Fibroblast of skin of scalp (primary cell): Measurements from ENCODE around the gene KLF11.

Source experiments
- DNase-seq: peaks from one replicate; pipeline ENCODE4 v3.0.0-alpha.2; 2013

Gene KLF11

DNA sequence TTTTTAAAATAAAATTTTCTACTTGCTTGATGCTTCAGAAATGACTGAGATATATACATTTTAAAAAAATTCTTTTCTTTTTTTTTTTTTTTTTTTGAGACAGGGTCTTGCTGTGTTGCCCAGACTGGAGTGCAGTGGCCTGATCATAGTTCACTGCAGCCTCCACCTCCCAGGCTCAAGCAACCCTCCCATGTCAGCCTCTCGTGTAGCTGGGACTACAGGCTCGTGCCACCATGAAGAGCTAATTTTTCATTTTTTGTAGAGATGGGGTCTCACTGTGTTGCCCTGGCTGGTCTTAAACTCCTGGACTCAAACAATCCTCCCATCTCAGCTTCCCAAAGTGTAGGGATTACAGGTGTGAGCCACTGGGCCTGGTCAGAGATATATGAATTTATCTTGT lies 24.0 kb downstream of the KLF11 start:
- no peak for DNase-seq

DNA sequence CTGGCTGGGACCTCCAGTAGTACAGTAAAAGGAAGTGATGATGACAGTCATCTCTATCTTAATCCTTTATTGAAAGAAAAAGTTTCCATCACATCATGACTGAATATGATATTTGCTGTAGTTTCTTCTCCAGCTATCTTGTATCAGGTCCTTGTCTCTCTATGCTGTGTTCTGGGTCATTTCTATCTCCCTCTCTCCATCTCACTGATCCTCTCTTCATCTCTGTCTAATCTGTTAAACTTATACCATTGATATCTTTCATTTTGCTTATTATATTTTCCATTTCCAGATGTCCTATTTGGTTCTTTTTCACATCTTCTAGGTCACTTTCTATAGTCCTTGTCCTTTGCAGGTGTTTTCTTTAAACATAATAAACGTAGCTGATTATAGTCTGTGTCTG lies 24.5 kb downstream of the KLF11 start:
- no peak for DNase-seq

DNA sequence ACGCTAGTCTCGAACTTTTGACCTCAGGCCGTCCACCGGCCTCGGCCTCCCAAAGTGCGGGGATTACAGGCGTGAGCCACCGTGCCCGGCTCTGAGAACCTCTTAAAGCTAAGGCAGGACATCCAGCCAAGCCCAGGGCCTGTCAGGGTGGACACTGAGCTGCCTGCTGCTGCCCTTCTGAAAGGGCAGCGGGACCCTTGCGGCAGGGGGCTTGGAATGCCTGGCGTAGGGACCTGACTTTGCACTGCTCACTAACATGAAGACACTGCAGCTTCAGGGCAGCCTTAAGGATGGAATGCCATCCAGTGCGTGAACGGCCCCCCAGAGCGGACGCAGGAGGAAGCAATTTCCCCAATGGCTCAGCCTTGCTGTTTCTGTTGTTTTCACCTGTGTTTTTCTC lies 27.8 kb downstream of the KLF11 start:
- no peak for DNase-seq

DNA sequence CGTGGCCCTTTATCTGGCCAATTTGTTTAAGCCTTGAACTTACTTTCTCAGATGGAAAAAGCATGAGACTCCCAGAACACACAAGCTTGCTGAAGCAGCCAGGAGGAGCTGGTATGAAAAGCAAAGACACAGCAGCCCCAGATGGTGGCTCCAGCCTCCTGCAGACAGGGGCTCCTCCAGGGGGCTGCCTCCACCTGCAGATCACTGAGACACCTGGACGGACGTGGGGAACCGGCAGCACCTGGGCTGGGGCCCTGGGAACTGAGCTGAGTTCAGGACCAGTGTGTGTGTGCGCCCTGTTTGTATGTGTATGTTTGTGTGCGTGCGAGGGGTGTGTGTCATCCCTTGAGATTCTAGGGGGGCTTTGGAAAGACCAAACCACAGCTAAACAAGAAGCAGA lies 28.2 kb downstream of the KLF11 start:
- DNase-seq, result no peak

DNA sequence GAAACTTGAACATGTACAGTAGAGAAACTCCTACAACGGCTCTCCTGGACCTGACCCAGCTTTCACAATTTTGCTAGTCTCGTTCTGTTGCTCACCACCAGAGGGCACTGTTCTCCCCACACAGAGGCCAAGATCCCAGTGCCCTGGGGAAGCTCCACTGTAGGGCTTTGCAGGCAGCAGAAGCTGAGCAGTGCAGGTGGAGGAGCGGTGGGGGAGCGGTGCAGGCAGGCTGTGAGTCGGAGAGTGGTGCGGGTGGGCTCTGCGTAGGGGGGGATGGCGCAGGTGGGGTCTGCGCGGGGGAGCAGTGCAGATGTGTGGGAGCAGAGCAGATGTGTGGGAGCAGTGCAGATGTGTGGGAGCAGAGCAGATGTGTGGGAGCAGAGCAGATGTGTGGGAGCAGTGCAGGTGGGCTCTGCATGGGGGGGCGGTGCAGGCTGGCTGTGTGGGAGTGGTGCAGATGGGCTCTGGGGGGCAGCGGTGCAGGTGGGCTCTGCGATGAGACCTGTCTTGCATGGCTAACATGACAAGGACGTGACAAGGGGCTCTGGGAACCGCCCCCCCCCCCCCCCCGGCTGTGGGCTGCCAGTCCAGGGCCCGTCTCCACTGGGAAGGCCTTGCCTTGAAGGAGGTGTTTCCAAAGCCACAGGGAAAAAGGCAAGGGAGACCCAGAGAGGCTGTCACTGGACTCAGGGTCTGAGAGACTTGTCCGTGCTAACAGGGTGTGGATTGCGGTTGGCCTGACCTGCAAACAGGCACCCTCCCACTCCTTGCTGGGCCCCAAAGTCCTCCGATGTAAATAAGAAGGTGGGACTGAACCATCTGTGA lies 29.5 kb downstream of the KLF11 start:
- DNase-seq, result peak; percentile 83

- DNase-seq, result no peak
Observed at GRCh38 chr2:10073706-10074105, 30.4 kb downstream of the KLF11 start.

- DNase-seq, result no peak
Observed at GRCh38 chr2:10075101-10075500, 31.8 kb downstream of the KLF11 start.

DNA sequence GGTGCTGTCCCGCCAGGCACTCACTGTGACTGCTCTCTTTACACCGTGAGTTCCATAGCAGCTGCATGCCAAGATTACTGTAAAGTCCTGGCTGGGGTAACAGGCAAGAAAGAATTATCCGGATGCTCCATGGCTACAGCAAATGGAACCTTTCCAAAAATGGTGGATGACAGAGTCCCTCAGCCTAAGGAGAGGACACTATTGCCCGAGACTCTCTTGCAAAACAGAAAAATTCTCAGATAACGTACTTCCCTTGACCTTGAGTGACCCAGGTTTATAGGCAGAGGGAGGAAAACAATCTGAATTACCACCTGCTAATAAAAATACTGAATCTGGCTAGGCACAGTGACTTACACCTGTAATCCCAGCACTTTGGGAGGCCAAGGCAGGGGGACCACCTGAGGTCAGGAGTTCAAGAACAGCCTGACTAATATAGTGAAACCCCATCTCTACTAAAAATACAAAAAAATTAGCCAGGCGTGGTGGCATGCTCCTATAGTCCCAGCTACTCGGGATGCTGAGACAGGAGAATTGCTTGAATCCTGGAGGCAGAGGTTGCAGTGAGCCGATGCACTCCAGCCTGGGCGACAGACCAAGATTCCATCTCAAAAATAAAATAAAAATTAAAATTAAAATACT lies 32.3 kb downstream of the KLF11 start:
- no peak for DNase-seq

DNA sequence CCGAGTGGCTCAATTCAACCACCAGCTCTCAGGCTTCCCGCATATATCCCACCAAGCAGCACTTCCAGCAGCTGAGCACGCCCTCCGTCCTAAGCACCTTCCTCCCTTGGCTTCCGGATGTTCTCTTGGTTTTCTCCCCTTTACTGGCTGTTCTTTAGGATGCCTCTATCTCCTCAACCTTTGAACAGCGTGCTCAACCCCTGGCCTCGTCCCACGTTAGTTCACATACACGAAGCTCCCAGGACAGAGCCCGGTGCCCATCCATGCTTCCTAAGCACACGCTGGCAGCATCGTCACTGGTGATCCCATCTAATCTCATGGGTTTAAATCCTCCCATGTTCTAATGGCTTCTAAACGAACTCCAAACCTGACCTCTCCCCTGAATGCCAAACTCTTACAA lies 33.2 kb downstream of the KLF11 start:
- no peak for DNase-seq

DNA sequence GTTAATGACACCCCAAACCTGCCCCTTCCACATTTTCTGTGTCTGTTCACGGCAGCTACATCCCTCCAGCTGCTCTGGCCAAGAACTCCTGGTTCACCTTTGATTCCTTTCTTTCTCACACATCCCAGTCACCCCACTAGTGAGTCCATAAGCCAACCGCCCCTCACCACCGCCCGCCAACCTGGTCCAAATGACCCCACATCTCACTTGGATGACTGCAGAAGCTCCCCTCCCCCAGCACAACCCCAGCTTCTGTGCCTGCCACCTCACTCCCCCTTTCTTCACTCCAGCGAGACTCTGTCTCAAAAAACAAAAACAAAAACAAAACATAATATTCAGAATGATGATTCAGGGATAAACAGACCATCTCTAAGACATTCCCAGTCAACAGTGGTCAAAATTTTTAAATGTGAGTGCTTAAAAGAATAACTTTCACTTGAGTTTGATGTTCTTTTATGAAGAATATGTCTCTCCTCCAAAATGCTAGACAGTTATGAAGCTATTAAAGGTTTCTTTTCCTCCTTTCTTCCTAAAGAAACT lies 33.7 kb downstream of the KLF11 start:
- no peak for DNase-seq

DNA sequence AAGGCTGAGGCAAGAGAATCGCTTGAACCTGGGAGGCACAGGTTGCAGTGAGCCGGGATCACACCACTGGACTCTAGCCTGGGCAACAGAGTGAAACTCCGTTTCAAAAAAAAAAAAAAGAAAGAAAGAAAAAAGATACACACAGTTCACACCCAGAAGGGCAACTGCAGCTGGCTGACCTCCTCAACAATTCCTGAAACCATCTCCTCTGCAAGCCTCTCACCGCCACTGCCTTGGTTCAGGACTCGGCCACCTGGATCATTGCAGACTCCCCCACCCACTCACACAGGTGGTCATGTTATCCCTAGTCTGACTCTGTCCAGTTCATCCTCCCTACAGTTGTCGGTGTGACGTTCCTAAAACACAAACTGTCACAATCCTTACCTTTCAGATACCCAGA lies 34.7 kb downstream of the KLF11 start:
- DNase-seq, result no peak

GRCh38 chr2:10078704-10079265 lies 35.4 kb downstream of the KLF11 start:
- DNase-seq, result no peak

DNA sequence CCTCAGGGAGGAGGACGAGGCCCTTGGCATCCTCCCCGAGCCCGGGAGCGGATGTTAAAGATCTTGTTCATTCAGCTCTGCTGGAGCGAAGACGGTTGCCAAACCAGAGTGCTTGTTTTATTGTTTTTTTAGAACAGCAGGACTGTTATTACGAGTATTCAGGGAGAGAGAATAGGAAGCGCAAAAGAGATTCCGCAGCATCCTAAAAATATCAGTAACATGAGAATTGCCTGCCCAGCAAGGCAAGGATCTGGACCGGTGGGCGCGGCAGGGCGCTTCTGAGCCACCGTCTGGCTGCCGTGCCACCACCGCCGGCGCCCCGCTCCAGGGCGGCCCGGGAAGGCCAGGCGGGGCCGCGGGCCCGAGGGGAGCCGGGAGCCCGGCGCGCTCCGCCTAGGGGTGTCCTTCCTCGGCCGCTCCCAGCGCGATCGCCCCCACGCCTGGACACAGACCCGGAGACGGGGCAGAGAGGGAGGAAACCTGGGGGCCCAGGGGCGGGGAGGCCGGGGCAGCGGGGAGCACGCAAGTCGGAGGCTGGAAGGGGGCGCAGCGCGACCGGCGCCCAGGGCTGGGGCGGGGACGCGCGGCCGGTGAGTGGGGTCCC lies 36.0 kb downstream of the KLF11 start:
- DNase-seq, result peak; percentile 79

GRCh38 chr2:10079870-10080535 lies 36.7 kb downstream of the KLF11 start, which contains the start of gene CYS1:
Gene CYS1 (minus strand): TSS chr2:10080411. CDS start chr2:10080223, 188 bp downstream.
- DNase-seq, result no peak

DNA sequence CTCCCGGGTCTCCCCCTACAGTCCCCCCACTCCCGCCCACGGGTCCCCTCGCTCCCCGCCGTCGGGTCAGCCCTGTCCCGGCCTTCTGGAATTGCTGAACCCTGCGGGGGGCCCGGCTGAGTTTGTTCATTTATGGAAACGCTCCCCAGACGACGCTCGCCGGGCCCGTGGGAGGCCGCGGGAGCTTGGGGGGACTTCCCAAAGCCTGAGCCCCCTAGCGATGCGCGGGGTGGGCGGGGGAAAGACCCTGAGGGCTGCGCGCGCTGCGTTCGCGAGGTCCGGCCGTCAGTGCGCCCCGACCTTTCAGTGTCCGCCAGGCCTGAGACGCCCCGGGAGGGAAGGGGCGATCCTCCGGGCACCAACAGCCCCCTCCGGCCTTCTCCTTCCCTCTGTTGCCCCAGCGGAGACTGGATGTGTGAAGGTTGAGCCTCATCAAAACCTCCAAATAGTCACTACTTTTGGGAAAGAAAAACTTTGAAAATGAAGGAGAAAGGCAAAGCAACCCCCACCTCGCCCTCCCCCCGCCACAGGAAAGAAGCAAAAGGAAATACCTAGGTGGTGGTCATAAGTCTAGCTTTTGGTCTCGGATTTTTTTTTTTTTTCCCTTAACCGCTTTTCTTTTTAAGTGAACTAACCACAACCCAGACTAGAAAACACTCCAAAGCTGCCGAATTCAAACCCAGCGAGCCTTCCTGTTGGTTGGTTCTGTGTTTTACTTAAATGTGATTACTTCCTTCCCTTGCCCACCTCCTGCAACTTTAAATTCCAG lies 37.4 kb downstream of the KLF11 start:
- no peak for DNase-seq

- DNase-seq, result no peak
Observed at GRCh38 chr2:10083046-10083445, 39.7 kb downstream of the KLF11 start.

DNA sequence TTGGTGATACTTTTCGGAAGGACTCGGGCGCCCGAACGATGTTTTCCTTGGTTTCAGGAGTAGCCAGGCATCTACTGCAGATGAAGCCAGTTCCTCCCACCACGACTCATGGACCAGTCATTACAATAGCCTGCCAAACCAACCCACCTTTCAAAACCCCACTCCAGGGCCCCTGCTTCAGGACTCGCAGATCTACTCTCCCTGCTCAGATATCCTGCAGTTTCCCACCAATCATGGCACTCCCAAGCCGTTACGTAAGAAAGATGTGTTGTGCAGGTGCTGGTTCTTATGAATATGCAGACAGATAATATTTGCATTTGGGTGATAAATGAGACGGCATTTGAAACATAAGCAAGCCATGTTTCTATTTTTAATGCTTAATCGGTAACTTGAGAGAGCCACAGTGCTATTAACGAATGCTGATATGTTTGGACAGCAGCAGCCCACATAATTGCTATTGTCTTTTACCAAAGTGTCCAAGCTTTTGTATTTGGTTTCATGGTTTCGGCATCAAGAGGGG lies 40.4 kb downstream of the KLF11 start:
- DNase-seq, result no peak

- no peak for DNase-seq
Observed at GRCh38 chr2:10084223-10084865, 41.0 kb downstream of the KLF11 start.

DNA sequence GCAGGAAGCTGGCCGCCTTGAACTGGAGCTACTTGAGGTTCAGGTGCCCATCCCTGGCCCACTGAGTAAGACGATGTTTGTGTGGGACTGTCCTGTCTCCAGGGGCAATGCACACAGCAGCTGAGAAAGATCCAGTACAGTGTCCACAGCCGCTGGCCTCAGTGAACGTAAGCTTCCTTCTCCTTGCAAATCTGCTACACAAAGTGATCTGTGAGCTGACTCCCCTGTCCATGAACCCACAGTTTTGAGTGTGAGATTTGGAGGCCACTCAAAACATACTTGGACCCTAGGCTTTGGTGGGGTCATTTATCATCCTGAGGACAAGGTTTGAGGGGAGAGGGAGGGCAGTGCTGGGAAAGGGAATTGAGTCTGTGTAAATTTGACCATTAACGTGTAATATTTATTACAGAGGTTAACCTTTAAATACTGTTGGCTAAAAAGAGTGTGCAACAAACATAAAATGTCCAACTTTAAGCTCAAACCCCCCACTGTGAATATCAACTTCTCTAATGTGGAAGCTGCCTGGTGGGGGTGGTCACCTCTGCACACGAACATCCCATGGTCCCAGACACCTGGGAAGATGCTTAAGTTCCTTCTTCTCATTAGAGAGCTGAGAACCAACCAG lies 41.8 kb downstream of the KLF11 start:
- no peak for DNase-seq

DNA sequence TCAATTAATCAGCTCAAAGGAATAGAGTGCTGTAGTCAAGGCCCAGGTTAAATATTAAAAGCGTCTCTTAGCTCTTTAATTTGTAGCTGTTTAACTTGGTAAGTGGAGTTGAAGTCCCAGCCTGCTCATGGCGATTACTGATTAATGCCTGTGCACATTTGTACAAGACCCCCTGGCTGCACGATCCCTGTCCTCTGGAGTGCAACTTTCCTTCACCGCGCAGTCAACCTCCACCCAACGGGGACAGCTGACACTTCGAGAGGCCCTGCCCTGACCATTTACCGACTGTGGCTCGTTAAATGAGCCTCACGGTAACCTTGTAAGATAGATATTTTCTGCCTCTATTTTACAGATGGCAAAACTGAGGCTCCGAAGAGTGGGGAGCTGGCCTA lies 42.3 kb downstream of the KLF11 start:
- DNase-seq, result no peak

GRCh38 chr2:10086950-10087349 lies 43.6 kb downstream of the KLF11 start:
- DNase-seq, result no peak
